SK-N-SH (cell line): Measurements from ENCODE around the gene CCDC88B.

ENCODE experiments used
- CTCF ChIP-seq: fragments of 200-600 bp; sonication (generic); IDR thresholded peaks from 2 replicates; pipeline ENCODE4 v1.6.1; 2017; ENCODE audit warnings: antibody characterized with exemption, mild to moderate bottlenecking, moderate library complexity
- ELF1 ChIP-seq: IDR thresholded peaks from 2 replicates; pipeline ENCODE4 v1.4.0; 2012
- EP300 ChIP-seq, 2 experiments: IDR thresholded peaks; 2 replicates each; pipeline versions ENCODE4 v1.4.0 to v1.6.1; 2012; ENCODE audit warnings: borderline replicate concordance in 1 of 2, low read depth in 1 of 2, low read length in 1 of 2
- EZH2phosphoT487 ChIP-seq: fragments of 200-600 bp; sonication (generic); IDR thresholded peaks from 2 replicates; pipeline ENCODE4 v1.6.1; 2017; ENCODE audit warnings: low read depth, mixed run types, mild to moderate bottlenecking, antibody characterized with exemption, moderate library complexity, borderline replicate concordance
- FOXJ3 ChIP-seq: sonication (generic); formaldehyde crosslinking; IDR thresholded peaks from 2 replicates; pipeline ENCODE4 v1.5.1; 2020; ENCODE audit warnings: mild to moderate bottlenecking, missing genetic modification reagents
- MAX ChIP-seq: IDR thresholded peaks from 2 replicates; pipeline ENCODE4 v1.4.0; 2012; ENCODE audit warnings: low read depth
- MEF2A ChIP-seq: IDR thresholded peaks from 2 replicates; pipeline ENCODE4 v1.4.0; 2012; ENCODE audit warnings: low read depth, borderline replicate concordance
- MXI1 ChIP-seq: IDR thresholded peaks from 2 replicates; pipeline ENCODE4 v1.6.1; 2012; ENCODE audit warnings: mild to moderate bottlenecking, low read depth, low read length, improper control_type of control experiment
- RAD21 ChIP-seq: IDR thresholded peaks from 2 replicates; pipeline ENCODE4 v1.6.1; 2012; ENCODE audit warnings: mild to moderate bottlenecking, low read length
- REST ChIP-seq: IDR thresholded peaks from 2 replicates; pipeline ENCODE4 v1.6.1; 2012; ENCODE audit warnings: mild to moderate bottlenecking, low read depth, low read length, moderate library complexity
- RXRA ChIP-seq: IDR thresholded peaks from 2 replicates; pipeline ENCODE4 v1.4.0; 2012; ENCODE audit warnings: low read depth, mild to moderate bottlenecking, borderline replicate concordance
- SIN3A ChIP-seq: IDR thresholded peaks from 2 replicates; pipeline ENCODE4 v1.6.1; 2012; ENCODE audit warnings: low read depth, mild to moderate bottlenecking, low read length, moderate library complexity, borderline replicate concordance
- TF ChIP-seq, protein P1 (sequence below): IDR thresholded peaks from 2 replicates; pipeline ENCODE4 v1.4.0; 2012; ENCODE audit warnings: low read depth, borderline replicate concordance

- no peak for TF ChIP-seq CTCF
- no peak for TF ChIP-seq RXRA
- TF ChIP-seq EP300 (IDR thresholded peaks at IDR 0.05; ENCODE audit: borderline replicate concordance in 1 of 2, low read depth in 1 of 2, low read length in 1 of 2) = no peak
- no peak for TF ChIP-seq MAX
- TF ChIP-seq REST = no peak
- no peak for TF ChIP-seq EZH2phosphoT487
- TF ChIP-seq MXI1 = no peak
- TF ChIP-seq ELF1 = no peak
- TF ChIP-seq SIN3A = no peak
- TF ChIP-seq FOXJ3 = no peak
- no peak for TF ChIP-seq MEF2A
- TF ChIP-seq RAD21 = no peak
- TF ChIP-seq, protein P1, sequence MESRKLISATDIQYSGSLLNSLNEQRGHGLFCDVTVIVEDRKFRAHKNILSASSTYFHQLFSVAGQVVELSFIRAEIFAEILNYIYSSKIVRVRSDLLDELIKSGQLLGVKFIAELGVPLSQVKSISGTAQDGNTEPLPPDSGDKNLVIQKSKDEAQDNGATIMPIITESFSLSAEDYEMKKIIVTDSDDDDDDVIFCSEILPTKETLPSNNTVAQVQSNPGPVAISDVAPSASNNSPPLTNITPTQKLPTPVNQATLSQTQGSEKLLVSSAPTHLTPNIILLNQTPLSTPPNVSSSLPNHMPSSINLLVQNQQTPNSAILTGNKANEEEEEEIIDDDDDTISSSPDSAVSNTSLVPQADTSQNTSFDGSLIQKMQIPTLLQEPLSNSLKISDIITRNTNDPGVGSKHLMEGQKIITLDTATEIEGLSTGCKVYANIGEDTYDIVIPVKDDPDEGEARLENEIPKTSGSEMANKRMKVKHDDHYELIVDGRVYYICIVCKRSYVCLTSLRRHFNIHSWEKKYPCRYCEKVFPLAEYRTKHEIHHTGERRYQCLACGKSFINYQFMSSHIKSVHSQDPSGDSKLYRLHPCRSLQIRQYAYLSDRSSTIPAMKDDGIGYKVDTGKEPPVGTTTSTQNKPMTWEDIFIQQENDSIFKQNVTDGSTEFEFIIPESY = no peak
Observed at GRCh38 chr11:64297699-64298358, 42.2 kb upstream of the CCDC88B start.
